Measurements from ENCODE around the gene SMIM29.

- TF ChIP-seq CTCF (IDR thresholded peaks at IDR 0.05) (no peak), POLR2A (IDR thresholded peaks at IDR 0.05) (no peak)
These were observed 31.4 kb upstream of the SMIM29 start for GRCh38 chr6:34280216-34280615.
